Endothelial cell of umbilical vein (primary cell): ENCODE data around the gene CRISP3. TPM values are rescaled to one million over a fixed set of nuclear protein-coding genes. Genes with fewer than 3 reads are reported as not detected.

Experiments used
- BruUV-seq: library from RNA; stranded (reverse); fragments of 400-500 nt; replicated peaks from 2 replicates; lab custom pipeline; 2021; lab: Mats Ljungman, UMichigan
- CTCF ChIA-PET: fragments of 300-600, 350-600 bp; sonication (Branson Sonifier 250); formaldehyde crosslinking; loops from one replicate; lab custom pipeline; 2021; ENCODE audit warnings: antibody characterized with exemption, inconsistent platforms; lab: Charles Lee
- POLR2A ChIA-PET: fragments of 300-600, 350-600 bp; sonication (Branson Sonifier 250); formaldehyde crosslinking; loops from one replicate; lab custom pipeline; 2021; ENCODE audit warnings: antibody characterized with exemption, inconsistent platforms; lab: Charles Lee
- DNase-seq: peaks from one replicate; pipeline ENCODE4 v3.0.0-alpha.2; 2011; ENCODE audit warnings: low read depth, low spot score
- FAIRE-seq: peaks from 2 replicates; lab custom pipeline; 2011; peaks lifted over from hg19 to GRCh38; lab: Jason Lieb, UNC
- H2AFZ ChIP-seq: 2 replicates; pipeline ENCODE4 v1.6.0; 2012; ENCODE audit warnings: low read depth, low read length, control low read depth, inconsistent platforms
- H3K27ac ChIP-seq: 2 replicates; pipeline ENCODE4 v1.5.1; 2011; ENCODE audit warnings: low read depth, mild to moderate bottlenecking, control low read depth, low read length, moderate library complexity; ENCODE audit not compliant: insufficient read depth
- H3K27me3 ChIP-seq, 2 experiments: 2 replicates each; pipeline versions ENCODE4 v1.6.0 to v1.6.1; 2011; ENCODE audit warnings: low read length in 2 of 2, mixed read lengths in 1 of 2; ENCODE audit not compliant: control insufficient read depth in 2 of 2, insufficient read depth in 2 of 2
- H3K36me3 ChIP-seq, 2 experiments: 2 replicates in 1 of 2; 3 replicates in 1 of 2; pipeline ENCODE4 v1.5.1; 2011; ENCODE audit warnings: low read length in 2 of 2, mild to moderate bottlenecking in 1 of 2, moderate library complexity in 1 of 2; ENCODE audit not compliant: control insufficient read depth in 2 of 2, insufficient read depth in 2 of 2; ENCODE audit errors: extremely low read depth in 1 of 2
- H3K4me1 ChIP-seq: 3 replicates; pipeline ENCODE4 v1.5.1; 2011; ENCODE audit warnings: mild to moderate bottlenecking, low read length; ENCODE audit not compliant: control insufficient read depth, insufficient read depth; ENCODE audit errors: extremely low read depth
- H3K4me2 ChIP-seq: 2 replicates; pipeline ENCODE4 v1.6.1; 2011; ENCODE audit warnings: low read length, control low read depth, mixed read lengths; ENCODE audit not compliant: insufficient read depth
- H3K4me3 ChIP-seq, 3 experiments: fragments of 200-600 bp in 1 of 3; sonication (generic), shearing (Covaris generic) in 1 of 3; replicated peaks in 1 of 3; 2 replicates each; pipeline ENCODE4 v1.5.1; 2011 to 2016; ENCODE audit warnings: control low read depth in 3 of 3, low read length in 3 of 3, mild to moderate bottlenecking in 2 of 3, inconsistent platforms in 1 of 3, low read depth in 1 of 3, moderate library complexity in 1 of 3; ENCODE audit not compliant: insufficient read depth in 1 of 3
- H3K79me2 ChIP-seq: 2 replicates; pipeline ENCODE4 v1.6.0; 2012; ENCODE audit warnings: low read length, inconsistent platforms; ENCODE audit not compliant: control insufficient read depth, insufficient read depth
- H3K9ac ChIP-seq: replicated peaks from 2 replicates; pipeline ENCODE3; 2011; ENCODE audit warnings: low read length, control low read depth; ENCODE audit not compliant: insufficient read depth; ENCODE audit errors: extremely low read depth
- H3K9me1 ChIP-seq: replicated peaks from 3 replicates; pipeline ENCODE4 v1.6.0; 2011; ENCODE audit warnings: mild to moderate bottlenecking, low read length; ENCODE audit not compliant: control insufficient read depth, insufficient read depth; ENCODE audit errors: extremely low read depth
- H3K9me3 ChIP-seq: replicated peaks from 2 replicates; pipeline ENCODE4 v1.5.1; 2012; ENCODE audit warnings: low read length, inconsistent platforms; ENCODE audit not compliant: control insufficient read depth, insufficient read depth
- H4K20me1 ChIP-seq: replicated peaks from 2 replicates; pipeline ENCODE3; 2011; ENCODE audit warnings: mild to moderate bottlenecking, low read length; ENCODE audit not compliant: control insufficient read depth, insufficient read depth; ENCODE audit errors: extremely low read depth
- CTCF ChIP-seq, 2 donors: IDR thresholded peaks; 1 replicate in 1 of 2; 2 replicates in 1 of 2; pipeline ENCODE4 v1.5.1; 2011; ENCODE audit warnings: low read length in 2 of 2, mild to moderate bottlenecking in 2 of 2, moderate library complexity in 2 of 2, control low read depth in 1 of 2, inconsistent platforms in 1 of 2, low read depth in 1 of 2; ENCODE audit not compliant: insufficient read depth in 1 of 2; ENCODE audit errors: extremely low read depth in 1 of 2
- EZH2 ChIP-seq: IDR thresholded peaks from 2 replicates; pipeline ENCODE4 v1.6.1; 2012; ENCODE audit warnings: borderline replicate concordance, low read depth, mild to moderate bottlenecking, moderate library complexity, low read length, inconsistent platforms; ENCODE audit not compliant: severe bottlenecking
- FOS ChIP-seq: IDR thresholded peaks from 2 replicates; pipeline ENCODE4 v1.6.1; 2011; ENCODE audit warnings: mild to moderate bottlenecking, low read length, moderate library complexity, borderline replicate concordance; ENCODE audit not compliant: insufficient read depth
- GATA2 ChIP-seq: IDR thresholded peaks from 2 replicates; pipeline ENCODE4 v1.7.0; 2011; ENCODE audit warnings: low read depth, mild to moderate bottlenecking, moderate library complexity, mixed read lengths, low read length; ENCODE audit not compliant: insufficient read length, insufficient read depth
- JUN ChIP-seq: IDR thresholded peaks from 2 replicates; pipeline ENCODE4 v1.6.1; 2011; ENCODE audit warnings: borderline replicate concordance, low read depth; ENCODE audit not compliant: insufficient read length, insufficient read depth
- MAX ChIP-seq: IDR thresholded peaks from 2 replicates; pipeline ENCODE4 v1.6.1; 2011; ENCODE audit not compliant: insufficient read depth, insufficient read length
- MYC ChIP-seq: IDR thresholded peaks from one replicate; pipeline ENCODE4 v1.6.1; 2011; ENCODE audit warnings: mild to moderate bottlenecking, low read depth, low read length
- POLR2A ChIP-seq: IDR thresholded peaks from 2 replicates; pipeline ENCODE4 v1.6.1; 2012; ENCODE audit warnings: low read depth, mild to moderate bottlenecking, control low read depth, low read length
- POLR2AphosphoS5 ChIP-seq: IDR thresholded peaks from 2 replicates; pipeline ENCODE4 v1.6.1; 2012; ENCODE audit warnings: low read depth, mild to moderate bottlenecking, control low read depth, low read length, moderate library complexity; ENCODE audit not compliant: insufficient read depth
- dilution Hi-C: fragments of 300-500 bp; cut with MboI; formaldehyde crosslinking; loops from one replicate; pipeline ENCODE4 v1.15.0; 2019; ENCODE audit warnings: low sequenced_read_pairs; ENCODE audit not compliant: extremely low pct_ligation_motif_present
- intact Hi-C: fragments of 100-400 bp; cut with micrococcal nuclease; formaldehyde crosslinking; loops from one replicate; pipeline ENCODE4 v1.10.0; 2022
- polyA plus RNA-seq, 4 experiments: library from polyadenylated mRNA; depleted of rRNA in 3 of 4; stranded (reverse) in 3 of 4; unstranded in 1 of 4; fragments of >200 nt; gene quantifications; 2 replicates each; pipeline versions ENCODE4 v1.2.1 to v1.2.3, GENCODE V29; 2011 to 2012; ENCODE audit warnings: missing spikeins in 1 of 4
- total RNA-seq: library from RNA; stranded (reverse); gene quantifications from 2 replicates; pipeline ENCODE4 v1.2.3, GENCODE V29; 2021

The CRISP3 gene
- total and polyA plus RNA-seq, 2 donors (not counting 3 experiments of a cell fraction or from before 2014, with no cell fraction given) = not detected

GRCh38 chr6:49732781-49733180 lies 11.4 kb downstream of the CRISP3 start:
- dilution Hi-C loops (no loop called here), intact Hi-C loops (no loop called here)
- ChIA-PET CTCF (no interaction called here), POLR2A (no interaction called here)
- no peaks in the 10 kb centered on the region for H3K9me1 ChIP-seq
- H3K36me3 ChIP-seq = no peaks in the 10 kb centered on the region
- H3K4me2 ChIP-seq = no peak overlapping the region
- TF ChIP-seq CTCF (IDR thresholded peaks at IDR 0.05; ENCODE audit: extremely low read depth in 1 of 2, insufficient read depth in 1 of 2, low read depth in 1 of 2, low read length in 2 of 2) = no peak
- TF ChIP-seq GATA2 = no peak
- TF ChIP-seq FOS = no peak
- no peak for TF ChIP-seq POLR2A
- no peak for TF ChIP-seq EZH2
- no peak for TF ChIP-seq MAX
- no peak for TF ChIP-seq MYC
- no peak for TF ChIP-seq JUN
- TF ChIP-seq POLR2AphosphoS5 = no peak
- FAIRE-seq = no peak
- H3K9me3 ChIP-seq = no peaks in the 10 kb centered on the region
- no peaks in the 10 kb centered on the region for H4K20me1 ChIP-seq
- no peak overlapping the region for H2AFZ ChIP-seq
- no peak overlapping the region for H3K27ac ChIP-seq
- no peaks in the 10 kb centered on the region for H3K79me2 ChIP-seq
- H3K27me3 ChIP-seq = no peaks in the 10 kb centered on the region
- BruUV-seq = no TSS peak
- no peak overlapping the region for H3K4me3 ChIP-seq
- DNase-seq = no peak
- H3K9ac ChIP-seq = no peak overlapping the region
- no peaks in the 10 kb centered on the region for H3K4me1 ChIP-seq
